VCaP (cell line): Measurements from ENCODE around the gene PODXL2.
A peak's percentile ranks its signal among the peaks of the same experiment; 100 is the strongest.

Source experiments
- H3K27ac ChIP-seq: fragments of 450-650 bp; 2 replicates; pipeline ENCODE4 v1.5.1; 2017
- CTCF ChIP-seq: fragments of 450-650 bp; conservative IDR thresholded peaks from 2 replicates; pipeline ENCODE4 v1.5.1; 2017; ENCODE audit warnings: mild to moderate bottlenecking, moderate library complexity

PODXL2 gene

GRCh38 chr3:127645371-127646015 is 16.5 kb downstream of the PODXL2 start:
- no peak for TF ChIP-seq CTCF
- no peak overlapping the region for H3K27ac ChIP-seq

GRCh38 chr3:127646501-127647046 is 17.6 kb downstream of the PODXL2 start:
- TF ChIP-seq CTCF, result no peak
- H3K27ac ChIP-seq, result no peak overlapping the region

- H3K27ac ChIP-seq, result no peak overlapping the region
- no peak for TF ChIP-seq CTCF
These were observed 18.3 kb downstream of the PODXL2 start for GRCh38 chr3:127647166-127647844.

GRCh38 chr3:127647845-127648204 is 18.8 kb downstream of the PODXL2 start:
- no peak for TF ChIP-seq CTCF
- H3K27ac ChIP-seq, result no peak overlapping the region

- H3K27ac ChIP-seq, result no peak overlapping the region
- TF ChIP-seq CTCF, result no peak
These were observed 21.3 kb downstream of the PODXL2 start for GRCh38 chr3:127650236-127650635.

- H3K27ac ChIP-seq, result no peak overlapping the region
- no peak for TF ChIP-seq CTCF
These were observed 22.7 kb downstream of the PODXL2 start for GRCh38 chr3:127651516-127652172.

- peak; percentile 81 for TF ChIP-seq CTCF
These were observed 23.4 kb downstream of the PODXL2 start for GRCh38 chr3:127652246-127652995.

More at GRCh38 chr3:127652246-127652995, 23.4 kb downstream of the PODXL2 start:
- H3K27ac ChIP-seq, result no peak overlapping the region
